Tibial artery (tissue), 4 donors: ENCODE data around the gene ALOX12B.

Experiments used
- DNase-seq, 2 donors: peaks; one replicate each; pipeline ENCODE4 v3.0.0-alpha.2; 2019
- H3K27ac ChIP-seq, 2 donors: fragments of 200-600 bp; sonication (generic) in 1 of 2; 1 replicate in 1 of 2; 2 replicates in 1 of 2; pipeline ENCODE4 v1.5.1; 2018 to 2019; ENCODE audit warnings: mild to moderate bottlenecking in 1 of 2
- H3K27me3 ChIP-seq, 2 donors: fragments of 200-600 bp; sonication (generic) in 1 of 2; one replicate each; pipeline versions ENCODE4 v1.5.1 to v1.6.0; 2016 to 2019
- H3K36me3 ChIP-seq, 3 donors: fragments of 200-600 bp; sonication (generic) in 2 of 3; one replicate each; pipeline ENCODE4 v1.5.1; 2016 to 2019; ENCODE audit warnings: mild to moderate bottlenecking in 2 of 3
- H3K4me1 ChIP-seq, 4 donors: fragments of 200-600 bp; sonication (generic) in 2 of 4; 1 replicate in 3 of 4; 2 replicates in 1 of 4; pipeline ENCODE4 v1.5.1; 2016 to 2019
- H3K4me3 ChIP-seq, 2 donors: fragments of 200-600 bp; sonication (generic) in 1 of 2; 1 replicate in 1 of 2; 2 replicates in 1 of 2; pipeline ENCODE4 v1.5.1; 2018 to 2019; ENCODE audit warnings: mild to moderate bottlenecking in 2 of 2
- H3K9me3 ChIP-seq, 3 donors: fragments of 200-600 bp; sonication (generic) in 1 of 3; one replicate each; pipeline ENCODE4 v1.5.1; 2016 to 2019
- intact Hi-C: fragments of 100-400 bp; cut with DNase I; formaldehyde crosslinking; loops from one replicate; pipeline ENCODE4 v1.15.0; 2023; ENCODE audit warnings: low total_unique reads
- TF ChIP-seq, protein P1 (sequence below), 2 experiments: fragments of 200-600 bp in 1 of 2; fragments of 450-650 bp in 1 of 2; IDR thresholded peaks; one replicate each; pipeline ENCODE4 v1.5.1; 2017 to 2019; ENCODE audit warnings: antibody characterized with exemption in 2 of 2, mild to moderate bottlenecking in 1 of 2, moderate library complexity in 1 of 2

ALOX12B gene

DNA sequence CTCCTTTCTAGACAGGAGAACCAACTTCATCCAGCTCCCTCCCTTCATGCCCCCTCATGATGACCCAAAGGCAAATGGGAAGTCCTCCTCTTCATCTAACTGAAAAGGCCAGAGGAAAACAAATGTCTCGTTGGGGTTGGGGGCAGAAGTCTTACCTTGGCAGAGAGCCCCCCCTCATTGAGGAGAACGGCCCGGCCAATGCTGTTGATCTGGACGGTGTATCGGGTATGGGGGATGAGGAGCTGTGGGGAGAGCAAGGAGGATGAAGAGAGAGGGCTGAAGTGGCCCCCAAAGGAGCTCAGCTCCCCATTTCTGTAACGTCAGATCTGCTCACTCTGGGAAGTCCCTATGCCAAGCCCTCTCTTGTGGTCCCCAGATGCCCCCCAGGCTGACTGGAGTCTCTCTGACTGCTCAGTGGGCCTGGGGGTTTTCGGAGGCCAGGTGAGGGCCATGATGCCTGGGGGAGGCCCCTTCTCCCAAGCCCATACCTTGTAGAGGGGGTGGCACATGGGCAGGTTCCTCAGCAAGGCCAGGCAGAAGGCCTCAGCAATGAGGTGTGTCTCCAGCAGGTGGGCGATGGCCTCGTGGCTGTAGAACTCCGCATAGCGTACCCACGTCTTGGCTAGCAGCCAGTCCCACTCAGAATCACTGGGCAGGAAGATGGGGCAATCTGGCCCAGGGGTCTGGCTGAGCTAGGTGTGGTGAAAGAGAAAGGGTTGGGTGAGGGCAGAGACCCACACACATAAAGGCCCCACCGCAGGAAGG lies 10.8 kb downstream of the ALOX12B start:
- intact Hi-C loops, result loop anchor here (2.0 kb wide), 1 partner anchor 14 kb away; no protein-coding TSS in a partner anchor

DNA sequence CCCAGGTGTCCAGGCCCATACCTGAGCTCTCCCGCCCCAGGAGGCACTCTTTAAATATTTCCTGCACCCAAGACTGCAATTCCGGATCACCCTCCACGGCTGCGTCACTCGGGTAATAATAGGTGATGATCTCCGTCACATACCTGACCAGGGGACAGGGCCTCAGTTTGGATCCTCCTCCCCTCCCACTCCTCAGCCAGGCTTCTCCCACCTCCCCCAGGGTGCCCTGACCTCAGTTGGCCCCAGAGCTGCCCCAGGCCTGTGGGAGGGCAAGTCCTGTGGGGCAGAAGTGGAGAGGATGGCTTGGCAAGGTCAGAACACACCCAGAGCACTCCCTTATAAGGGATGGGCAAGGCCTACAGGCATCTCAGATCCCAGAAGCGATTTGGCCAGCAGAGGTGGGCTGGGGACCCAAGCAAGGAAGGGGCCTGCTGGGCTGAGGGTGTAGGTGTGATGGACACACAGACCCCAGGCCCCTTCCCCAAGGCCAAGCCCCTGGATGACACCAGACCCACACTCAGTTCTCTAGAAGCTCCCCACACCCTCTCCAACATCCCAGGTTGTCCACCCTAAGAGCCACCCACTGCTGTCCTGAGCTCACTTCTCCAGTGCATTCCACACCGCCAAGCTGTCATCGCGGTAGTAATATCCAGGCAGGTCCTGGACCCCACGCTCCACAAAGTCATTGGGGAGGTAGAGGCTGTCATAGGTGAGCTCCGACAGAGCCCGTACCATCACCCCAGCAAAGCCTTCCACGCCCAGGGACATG lies 11.8 kb downstream of the ALOX12B start:
- H3K4me3 ChIP-seq, result no peak overlapping the region
- peaks cover 4 to 35% (median 27%) of the 10 kb centered on the region in 4 donors for H3K4me1 ChIP-seq
- H3K27ac ChIP-seq, result no peak overlapping the region
- TF ChIP-seq, protein P1, sequence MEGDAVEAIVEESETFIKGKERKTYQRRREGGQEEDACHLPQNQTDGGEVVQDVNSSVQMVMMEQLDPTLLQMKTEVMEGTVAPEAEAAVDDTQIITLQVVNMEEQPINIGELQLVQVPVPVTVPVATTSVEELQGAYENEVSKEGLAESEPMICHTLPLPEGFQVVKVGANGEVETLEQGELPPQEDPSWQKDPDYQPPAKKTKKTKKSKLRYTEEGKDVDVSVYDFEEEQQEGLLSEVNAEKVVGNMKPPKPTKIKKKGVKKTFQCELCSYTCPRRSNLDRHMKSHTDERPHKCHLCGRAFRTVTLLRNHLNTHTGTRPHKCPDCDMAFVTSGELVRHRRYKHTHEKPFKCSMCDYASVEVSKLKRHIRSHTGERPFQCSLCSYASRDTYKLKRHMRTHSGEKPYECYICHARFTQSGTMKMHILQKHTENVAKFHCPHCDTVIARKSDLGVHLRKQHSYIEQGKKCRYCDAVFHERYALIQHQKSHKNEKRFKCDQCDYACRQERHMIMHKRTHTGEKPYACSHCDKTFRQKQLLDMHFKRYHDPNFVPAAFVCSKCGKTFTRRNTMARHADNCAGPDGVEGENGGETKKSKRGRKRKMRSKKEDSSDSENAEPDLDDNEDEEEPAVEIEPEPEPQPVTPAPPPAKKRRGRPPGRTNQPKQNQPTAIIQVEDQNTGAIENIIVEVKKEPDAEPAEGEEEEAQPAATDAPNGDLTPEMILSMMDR (IDR thresholded peaks at IDR 0.05), result no peak
- intact Hi-C loops, result loop anchor here (2.0 kb wide), 1 partner anchor 13 kb away; no protein-coding TSS in a partner anchor
- peaks cover 0 to 92% of the 10 kb centered on the region in 2 donors for H3K27me3 ChIP-seq
- H3K36me3 ChIP-seq, result no peaks in the 10 kb centered on the region
- DNase-seq, result no peak
- H3K9me3 ChIP-seq, result no peaks in the 10 kb centered on the region

More for the DNA sequence above, 10.8 kb downstream of the ALOX12B start:
- TF ChIP-seq, protein P1 (IDR thresholded peaks at IDR 0.05), result no peak
- H3K9me3 ChIP-seq, result no peaks in the 10 kb centered on the region
- peaks cover 0 to 91% of the 10 kb centered on the region in 2 donors for H3K27me3 ChIP-seq
- no peak for DNase-seq
- H3K27ac ChIP-seq, result no peak overlapping the region
- H3K36me3 ChIP-seq, result no peaks in the 10 kb centered on the region
- no peak overlapping the region for H3K4me3 ChIP-seq
- peaks cover 4 to 35% (median 27%) of the 10 kb centered on the region in 4 donors for H3K4me1 ChIP-seq

DNA sequence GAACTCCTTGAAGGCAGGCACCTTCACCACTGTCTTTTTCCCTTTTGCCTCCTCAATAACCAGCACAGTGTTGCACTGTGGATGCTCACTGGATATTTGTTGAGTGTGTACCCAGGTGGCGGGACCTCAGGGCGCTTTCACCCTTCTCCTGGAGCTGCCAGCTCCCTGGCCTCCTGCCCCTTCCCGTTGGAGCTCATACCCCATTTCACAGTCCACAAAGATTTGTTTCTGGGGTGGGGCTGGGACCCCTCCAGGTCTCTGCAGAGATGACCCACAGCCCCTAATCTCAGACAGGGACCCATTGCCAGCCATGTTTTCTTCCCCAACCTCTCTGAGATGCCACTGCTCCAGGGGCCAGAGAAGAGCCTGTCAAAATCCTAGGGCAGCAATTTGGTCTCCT lies 12.4 kb downstream of the ALOX12B start:
- H3K36me3 ChIP-seq, result no peaks in the 10 kb centered on the region
- no peak for DNase-seq
- intact Hi-C loops, result no loop called here
- H3K9me3 ChIP-seq, result no peaks in the 10 kb centered on the region
- peaks cover 4 to 31% (median 23%) of the 10 kb centered on the region in 4 donors for H3K4me1 ChIP-seq
- H3K27ac ChIP-seq, result no peak overlapping the region
- peaks cover 0 to 90% of the 10 kb centered on the region in 2 donors for H3K27me3 ChIP-seq
- TF ChIP-seq, protein P1 (IDR thresholded peaks at IDR 0.05), result no peak
- H3K4me3 ChIP-seq, result no peak overlapping the region

DNA sequence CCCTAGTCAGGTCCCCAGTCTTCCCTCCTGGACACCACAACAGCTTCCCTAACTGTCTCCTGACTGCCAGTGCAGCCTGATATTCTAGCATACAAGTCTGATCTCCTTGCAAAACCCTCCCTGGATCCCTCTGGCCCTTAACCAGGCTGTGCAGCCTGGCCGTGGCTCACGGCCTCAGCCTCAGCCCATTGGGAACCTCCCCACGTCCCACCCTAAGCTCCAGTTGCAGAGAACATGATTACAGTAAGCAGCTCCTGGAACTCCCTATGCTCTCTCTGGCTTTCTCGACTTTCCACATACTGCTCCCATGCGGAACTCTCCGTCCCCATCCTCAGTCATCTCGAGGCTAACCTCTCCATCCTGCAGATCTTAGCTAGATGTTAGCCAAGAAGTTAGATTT lies 13.0 kb downstream of the ALOX12B start:
- TF ChIP-seq, protein P1 (IDR thresholded peaks at IDR 0.05), result no peak
- no peak for DNase-seq
- intact Hi-C loops, result no loop called here
- Histone ChIP-seq H3K9me3 (no peaks in the 10 kb centered on the region), H3K4me1 (peaks cover 3 to 25% (median 18%) of the 10 kb centered on the region in 4 donors), H3K36me3 (no peaks in the 10 kb centered on the region), H3K4me3 (no peak overlapping the region), H3K27ac (no peak overlapping the region), H3K27me3 (peaks cover 0 to 90% of the 10 kb centered on the region in 2 donors)

GRCh38 chr17:8073627-8074484 lies 13.7 kb downstream of the ALOX12B start:
- H3K27ac ChIP-seq, result no peak overlapping the region
- DNase-seq, result peak in 1 of 2 donors; percentile 75
- peaks cover 0 to 19% (median 13%) of the 10 kb centered on the region in 4 donors for H3K4me1 ChIP-seq
- no peak overlapping the region for H3K4me3 ChIP-seq
- H3K36me3 ChIP-seq, result no peaks in the 10 kb centered on the region
- intact Hi-C loops, result no loop called here
- no peaks in the 10 kb centered on the region for H3K9me3 ChIP-seq
- H3K27me3 ChIP-seq, result peaks cover 0 to 83% of the 10 kb centered on the region in 2 donors
- TF ChIP-seq, protein P1 (IDR thresholded peaks at IDR 0.05), result peak; percentile 54 to 86
